Measurements from ENCODE around the gene ATF4.

- TF ChIP-seq CTCF (IDR thresholded peaks at IDR 0.05; ENCODE audit: insufficient read depth, low read length, poor library complexity, severe bottlenecking) (no peak), EZH2phosphoT487 (conservative IDR thresholded peaks at IDR 0.05; ENCODE audit: low read length) (no peak)
These were observed 5.3 kb downstream of the ATF4 start for GRCh38 chr22:39525658-39525975.

Measured in SU-DHL-6 (cell line).